Stimulated activated naive CD8-positive, alpha-beta T cell treated with anti-CD3 and anti-CD28 coated beads, Interleukin-15, amount 100 ng/mL, for 72 hours (primary cell): ENCODE results near the gene TBX21.
"Not testable (repeated sequence)": the region's sequence is repeated elsewhere in the genome, so short reads cannot be mapped to it uniquely, and the experiment has no call there.

Source experiments
- ATAC-seq: fragments of 150-1000 bp; cut with Tn5 transposase; 2 replicates; pipeline ENCODE4 v1.10.0; 2021; ENCODE audit warnings: mild to moderate bottlenecking, moderate library complexity
- DNase-seq, 2 donors: peaks; one replicate each; pipeline ENCODE4 v3.0.0; 2021 to 2022
- H3K27ac Mint-ChIP-seq, 2 donors: one replicate each; pipeline ENCODE4 v1.8.0; 2022; ENCODE audit warnings: mild to moderate bottlenecking in 2 of 2, mixed read lengths in 2 of 2, moderate library complexity in 2 of 2
- H3K27me3 Mint-ChIP-seq: one replicate; pipeline ENCODE4 v1.8.0; 2022; ENCODE audit warnings: mixed read lengths
- H3K4me1 Mint-ChIP-seq: one replicate; pipeline ENCODE4 v1.8.0; 2022; ENCODE audit warnings: mild to moderate bottlenecking, mixed read lengths
- H3K4me3 Mint-ChIP-seq, 2 donors: one replicate each; pipeline ENCODE4 v1.8.0; 2022; ENCODE audit warnings: mild to moderate bottlenecking in 2 of 2, mixed read lengths in 2 of 2, moderate library complexity in 1 of 2
- H3K9me3 Mint-ChIP-seq, 2 donors: one replicate each; pipeline ENCODE4 v1.8.0; 2022; ENCODE audit warnings: mixed read lengths in 2 of 2

Gene TBX21

DNA sequence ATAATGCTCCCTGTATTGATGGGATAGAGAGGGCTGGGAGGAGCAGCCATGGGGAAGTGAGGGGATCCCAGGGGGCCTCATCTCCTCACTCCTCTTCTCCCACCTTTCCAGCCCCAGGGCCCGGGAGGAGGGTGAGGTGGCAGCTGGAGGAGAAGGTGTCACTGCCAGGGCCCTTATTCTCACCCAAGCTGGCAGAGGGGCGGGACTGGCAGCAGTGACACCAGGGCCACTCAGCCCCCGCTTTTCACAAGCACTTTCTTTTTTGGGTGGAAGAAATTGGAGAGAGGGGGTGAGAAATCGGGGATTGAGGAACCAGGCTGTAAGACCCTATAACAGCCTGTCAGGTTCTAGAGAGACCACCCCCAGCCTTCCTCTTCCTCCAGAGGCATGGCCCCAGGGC is 2.4 kb upstream of the TBX21 start:
- Mint-ChIP-seq H3K4me1 (peaks cover 84% of the 10 kb centered on the region), H3K27ac (peak overlapping the region; percentile 81 to 85), H3K9me3 (no peaks in the 10 kb centered on the region), H3K4me3 (peak overlapping the region in 1 of 2 donors; percentile 98), H3K27me3 (no peaks in the 10 kb centered on the region)
- ATAC-seq, result no peak
- peak in 1 of 2 donors; percentile 0 for DNase-seq

DNA sequence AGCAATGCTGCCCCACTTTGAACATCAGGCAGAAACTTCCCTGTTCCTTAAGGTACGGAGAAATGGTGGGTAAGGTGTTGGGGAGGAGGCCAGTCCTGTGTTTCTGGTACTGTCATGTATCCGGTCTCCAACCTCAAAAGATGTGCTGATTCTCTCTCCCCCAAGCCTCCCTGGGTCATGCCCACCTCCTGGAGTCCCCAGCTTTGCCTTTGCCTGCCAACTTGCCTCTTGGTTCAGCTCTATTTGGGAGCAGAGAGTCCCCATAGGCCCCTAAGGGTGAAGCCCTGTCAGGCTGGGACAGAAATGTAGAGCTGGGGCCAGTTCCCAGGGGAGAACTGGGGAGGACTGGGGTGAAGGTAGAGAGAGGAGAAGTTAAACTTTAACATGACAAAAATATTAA is 1.6 kb upstream of the TBX21 start:
- DNase-seq, result peak in 1 of 2 donors; percentile 1
- no peaks in the 10 kb centered on the region for H3K9me3 Mint-ChIP-seq
- H3K4me3 Mint-ChIP-seq, result peak overlapping the region; percentile 25 to 98
- peaks cover 84% of the 10 kb centered on the region for H3K4me1 Mint-ChIP-seq
- H3K27ac Mint-ChIP-seq, result peak overlapping the region; percentile 81 to 85
- no peaks in the 10 kb centered on the region for H3K27me3 Mint-ChIP-seq
- ATAC-seq, result no peak

DNA sequence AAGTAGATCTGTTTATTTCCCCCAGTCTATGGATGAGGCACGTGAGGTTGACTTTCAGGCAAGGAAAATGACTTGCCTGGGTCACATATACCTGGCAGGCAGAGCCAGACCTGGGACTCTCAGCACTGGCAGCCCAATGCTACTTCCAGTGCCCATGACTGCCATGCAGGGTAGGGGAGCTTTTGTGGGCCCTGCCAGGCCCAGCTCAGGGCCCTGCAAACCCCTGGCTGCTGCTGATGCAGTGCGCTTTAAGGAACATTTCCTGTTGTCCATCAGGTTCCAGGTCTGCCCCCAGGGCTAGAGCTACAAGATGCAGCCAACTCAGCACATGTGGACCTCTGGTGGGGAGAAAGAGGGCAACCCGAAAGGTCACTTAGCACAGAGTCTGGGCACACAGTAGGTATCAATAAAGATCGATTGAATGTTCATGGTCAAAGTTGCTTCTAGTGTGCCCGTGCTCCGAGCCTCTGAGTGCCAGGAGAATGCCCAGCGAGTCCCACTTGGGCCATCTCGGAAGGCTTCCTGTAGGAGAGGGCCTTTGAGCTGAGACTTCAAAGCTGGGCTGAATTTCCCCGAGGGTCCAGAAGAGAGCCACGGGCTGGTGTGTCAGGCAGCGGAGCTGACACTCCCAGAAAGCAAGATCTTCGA is 513 bp upstream of the TBX21 start:
- H3K27me3 Mint-ChIP-seq, result no peaks in the 10 kb centered on the region
- peaks cover 84% of the 10 kb centered on the region for H3K4me1 Mint-ChIP-seq
- H3K4me3 Mint-ChIP-seq, result peak overlapping the region; percentile 84 to 98
- DNase-seq, result peak in 1 of 2 donors; percentile 23
- peak; percentile 10 for ATAC-seq
- H3K27ac Mint-ChIP-seq, result peak overlapping the region; percentile 87 to 95
- H3K9me3 Mint-ChIP-seq, result no peaks in the 10 kb centered on the region

DNA sequence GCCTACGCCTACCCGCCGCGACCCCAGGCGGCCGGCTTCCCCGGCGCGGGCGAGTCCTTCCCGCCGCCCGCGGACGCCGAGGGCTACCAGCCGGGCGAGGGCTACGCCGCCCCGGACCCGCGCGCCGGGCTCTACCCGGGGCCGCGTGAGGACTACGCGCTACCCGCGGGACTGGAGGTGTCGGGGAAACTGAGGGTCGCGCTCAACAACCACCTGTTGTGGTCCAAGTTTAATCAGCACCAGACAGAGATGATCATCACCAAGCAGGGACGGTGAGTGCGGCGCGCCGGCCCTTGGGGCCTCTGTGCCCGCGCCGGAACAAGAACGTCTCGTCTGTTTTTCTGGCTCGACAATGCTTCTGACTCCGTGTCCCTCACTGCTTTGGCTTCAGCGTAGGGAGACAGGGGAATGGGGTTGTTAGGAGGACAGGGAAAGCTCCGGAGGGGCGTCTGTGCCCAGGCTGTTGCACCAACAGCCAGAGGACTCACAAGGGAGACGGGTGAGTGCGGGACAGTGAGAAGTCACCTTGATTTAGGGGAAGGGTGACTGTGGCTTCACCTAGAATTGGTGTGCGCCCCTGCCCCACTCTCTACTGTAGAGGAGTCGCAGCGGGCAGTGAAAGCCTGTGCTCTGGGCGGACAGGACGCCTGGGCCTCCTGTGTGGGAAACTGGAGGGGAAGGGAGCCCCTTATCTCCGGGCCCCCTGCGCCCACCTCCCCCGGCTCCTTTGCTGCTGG is 806 bp downstream of the TBX21 start:
- peak; percentile 8 for ATAC-seq
- H3K27ac Mint-ChIP-seq, result peak overlapping the region; percentile 90 to 93
- peak in 1 of 2 donors; percentile 34 for DNase-seq
- peaks cover 74% of the 10 kb centered on the region for H3K4me1 Mint-ChIP-seq
- H3K4me3 Mint-ChIP-seq, result peak overlapping the region; percentile 97 to 98
- H3K27me3 Mint-ChIP-seq, result no peaks in the 10 kb centered on the region
- H3K9me3 Mint-ChIP-seq, result no peaks in the 10 kb centered on the region

DNA sequence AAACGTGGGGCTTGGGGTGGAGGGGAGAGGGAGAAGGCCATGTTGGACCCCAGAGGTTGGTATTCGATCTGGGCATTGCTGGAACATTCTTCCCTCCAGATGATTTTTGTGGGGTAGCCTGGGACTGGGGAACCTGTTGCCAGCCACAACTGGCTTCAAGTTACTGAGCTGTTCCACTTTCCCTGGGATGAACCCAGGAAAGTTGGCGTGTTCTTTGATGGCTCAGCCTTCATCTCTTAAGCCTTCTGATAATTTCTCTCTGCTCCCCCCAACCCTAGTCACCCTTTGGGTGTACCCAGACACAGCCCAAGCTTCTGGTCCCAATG is 2.1 kb downstream of the TBX21 start:
- Mint-ChIP-seq H3K9me3 (no peaks in the 10 kb centered on the region), H3K4me1 (peaks cover 68% of the 10 kb centered on the region)
- ATAC-seq, result no peak

DNA sequence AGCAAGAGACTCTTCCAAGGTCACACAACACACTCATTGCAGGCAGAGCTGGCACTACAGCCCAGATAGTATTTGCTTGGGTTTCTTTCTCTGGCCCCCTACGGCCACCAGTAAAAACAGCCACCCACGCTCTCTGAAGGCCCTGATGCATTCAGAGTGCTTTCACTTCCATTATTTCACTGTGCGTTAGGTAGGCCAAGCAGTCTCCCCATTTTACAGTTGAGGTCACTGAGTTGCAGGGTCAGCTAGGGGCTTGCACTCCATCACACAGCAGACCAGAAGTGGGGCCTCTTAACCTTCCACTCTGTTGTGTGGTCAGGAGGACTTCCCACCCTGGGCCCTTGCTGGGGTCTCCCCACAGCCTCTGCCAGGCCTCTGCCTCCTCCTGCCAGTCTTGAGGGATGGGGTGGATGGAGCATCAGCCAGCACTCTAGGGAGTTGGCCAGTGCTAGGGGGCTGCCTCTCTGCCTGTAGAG is 2.5 kb downstream of the TBX21 start:
- Mint-ChIP-seq H3K27ac (peak overlapping the region; percentile 78 to 90), H3K4me1 (peaks cover 67% of the 10 kb centered on the region), H3K27me3 (no peaks in the 10 kb centered on the region), H3K9me3 (no peaks in the 10 kb centered on the region), H3K4me3 (peak overlapping the region; percentile 97 to 98)
- DNase-seq, result peak in 1 of 2 donors; percentile 49
- ATAC-seq, result peak; percentile 36

More for the DNA sequence above, 2.1 kb downstream of the TBX21 start:
- no peak for DNase-seq
- H3K27me3 Mint-ChIP-seq, result no peaks in the 10 kb centered on the region
- H3K4me3 Mint-ChIP-seq, result peak overlapping the region; percentile 97 to 98
- H3K27ac Mint-ChIP-seq, result peak overlapping the region; percentile 78 to 90

DNA sequence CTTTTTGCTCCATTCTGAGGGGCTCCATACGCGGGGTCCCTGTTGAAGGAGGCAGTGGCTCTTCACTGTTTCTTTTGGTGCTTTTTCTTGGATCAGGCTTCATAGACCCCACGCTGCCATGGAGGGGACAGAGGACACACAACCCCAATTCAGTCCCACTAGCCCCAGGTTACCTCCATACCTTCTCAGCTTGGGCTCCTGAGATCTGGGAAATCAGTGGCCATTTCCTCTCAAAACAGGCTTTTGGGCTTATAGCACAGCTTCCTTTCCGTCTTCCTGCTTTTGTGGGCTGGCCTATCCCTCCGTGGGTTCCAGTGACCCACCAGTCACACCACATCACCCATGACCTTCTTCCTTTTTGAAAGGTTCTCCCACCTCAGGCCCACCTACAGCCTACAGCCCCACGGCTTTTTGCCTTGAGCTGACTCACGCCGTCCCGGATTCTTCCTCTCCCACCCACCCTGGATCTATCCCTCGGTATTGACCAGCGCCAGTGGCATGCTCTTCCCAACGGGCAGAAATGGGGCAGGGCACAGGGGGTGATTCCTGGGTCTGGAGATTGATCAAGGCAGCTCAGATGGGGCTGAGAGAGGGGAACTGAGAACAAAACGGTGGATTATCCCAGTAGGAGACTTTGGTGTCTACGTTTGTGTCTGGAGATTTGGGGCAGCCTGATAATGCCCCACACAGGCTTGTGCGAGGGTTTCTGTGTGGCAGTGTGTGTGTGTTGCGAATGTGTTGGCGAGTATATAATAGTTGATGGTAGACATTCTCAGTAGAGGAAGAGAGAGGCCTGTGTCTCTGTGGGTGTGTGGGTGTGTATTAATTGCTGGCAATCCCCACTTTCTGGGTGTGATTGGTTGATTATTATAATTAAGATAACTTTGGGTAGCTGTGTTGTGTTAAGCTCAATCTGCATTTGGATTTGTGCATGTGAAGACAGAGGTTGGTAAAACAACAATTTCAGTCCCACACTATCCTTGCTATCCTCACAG is 3.8 kb downstream of the TBX21 start:
- DNase-seq (no peak), ATAC-seq (no peak)
- H3K9me3 Mint-ChIP-seq, result no peaks in the 10 kb centered on the region
- H3K27me3 Mint-ChIP-seq, result no peaks in the 10 kb centered on the region
- peak overlapping the region; percentile 97 to 98 for H3K4me3 Mint-ChIP-seq
- peak overlapping the region; percentile 3 to 80 for H3K27ac Mint-ChIP-seq
- peaks cover 67% of the 10 kb centered on the region for H3K4me1 Mint-ChIP-seq

DNA sequence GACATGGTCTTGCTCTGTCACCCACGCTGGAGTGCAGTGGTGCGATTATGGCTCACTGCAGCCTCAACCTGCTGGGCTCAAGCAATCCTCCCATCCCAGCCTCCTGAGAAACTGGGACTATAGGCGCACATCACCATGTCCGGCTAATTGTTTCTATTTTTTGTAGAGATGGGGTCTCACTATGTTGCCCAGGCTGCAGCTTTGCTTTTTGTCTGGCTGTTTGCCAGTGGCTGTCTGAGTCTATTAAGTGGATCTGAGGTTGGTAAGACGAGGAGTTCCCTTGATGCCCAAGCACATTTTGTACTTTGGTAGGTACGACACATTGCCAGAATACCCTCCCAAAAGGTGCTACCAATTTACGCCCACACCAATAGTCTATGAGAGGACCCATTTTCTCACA is 5.1 kb downstream of the TBX21 start:
- DNase-seq (no peak), ATAC-seq (no peak)
- H3K4me3 Mint-ChIP-seq, result no peak overlapping the region
- H3K4me1 Mint-ChIP-seq, result peaks cover 69% of the 10 kb centered on the region
- H3K27me3 Mint-ChIP-seq, result no peaks in the 10 kb centered on the region
- H3K27ac Mint-ChIP-seq, result no peak overlapping the region
- H3K9me3 Mint-ChIP-seq, result no peaks in the 10 kb centered on the region

DNA sequence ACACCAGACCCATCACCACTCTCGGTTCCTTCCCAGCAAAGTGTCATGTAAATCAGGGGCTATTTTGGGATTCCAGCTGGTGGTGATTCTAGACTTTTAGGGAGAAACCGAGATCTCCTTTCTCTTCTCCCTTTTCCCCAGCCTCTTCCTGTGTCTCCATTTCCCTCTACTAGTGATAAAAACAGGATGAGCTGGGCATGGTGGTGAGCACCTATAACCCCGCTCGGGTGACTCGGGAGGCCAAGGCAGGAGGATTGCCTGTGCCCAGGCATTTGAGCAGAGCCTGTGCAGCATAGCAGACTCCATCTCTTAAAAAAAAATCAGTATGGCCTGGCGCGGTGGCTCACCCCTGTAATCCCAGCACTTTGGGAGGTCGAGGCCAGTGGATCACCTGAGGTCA is 6.1 kb downstream of the TBX21 start:
- H3K27ac Mint-ChIP-seq, result peak overlapping the region; percentile 22 to 55
- peaks cover 74% of the 10 kb centered on the region for H3K4me1 Mint-ChIP-seq
- no peaks in the 10 kb centered on the region for H3K9me3 Mint-ChIP-seq
- H3K27me3 Mint-ChIP-seq, result no peaks in the 10 kb centered on the region
- ATAC-seq, result no peak
- no peak for DNase-seq
- peak overlapping the region in 1 of 2 donors; percentile 29 for H3K4me3 Mint-ChIP-seq

DNA sequence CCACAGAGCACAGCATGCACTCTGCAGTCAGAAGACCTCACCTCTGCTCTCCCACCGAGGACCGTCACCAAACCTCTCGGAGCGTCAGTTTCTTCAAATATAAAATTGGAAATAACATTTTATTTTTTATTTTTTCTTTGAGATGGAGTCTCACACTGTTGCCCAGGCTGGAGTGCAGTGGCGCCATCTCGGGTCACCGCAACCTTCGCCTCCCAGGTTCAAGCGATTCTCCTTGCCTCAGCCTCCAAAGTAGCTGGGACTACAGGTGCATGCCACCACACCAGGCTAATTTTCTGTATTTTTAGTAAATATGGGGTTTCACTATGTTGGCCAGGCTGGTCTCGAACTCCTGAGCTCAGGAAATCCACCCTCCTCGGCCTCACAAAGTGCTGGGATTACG is 6.9 kb downstream of the TBX21 start:
- H3K4me1 Mint-ChIP-seq, result peaks cover 76% of the 10 kb centered on the region
- not testable (repeated sequence) for ATAC-seq, H3K9me3 Mint-ChIP-seq, DNase-seq, H3K27me3 Mint-ChIP-seq, H3K27ac Mint-ChIP-seq, H3K4me3 Mint-ChIP-seq

DNA sequence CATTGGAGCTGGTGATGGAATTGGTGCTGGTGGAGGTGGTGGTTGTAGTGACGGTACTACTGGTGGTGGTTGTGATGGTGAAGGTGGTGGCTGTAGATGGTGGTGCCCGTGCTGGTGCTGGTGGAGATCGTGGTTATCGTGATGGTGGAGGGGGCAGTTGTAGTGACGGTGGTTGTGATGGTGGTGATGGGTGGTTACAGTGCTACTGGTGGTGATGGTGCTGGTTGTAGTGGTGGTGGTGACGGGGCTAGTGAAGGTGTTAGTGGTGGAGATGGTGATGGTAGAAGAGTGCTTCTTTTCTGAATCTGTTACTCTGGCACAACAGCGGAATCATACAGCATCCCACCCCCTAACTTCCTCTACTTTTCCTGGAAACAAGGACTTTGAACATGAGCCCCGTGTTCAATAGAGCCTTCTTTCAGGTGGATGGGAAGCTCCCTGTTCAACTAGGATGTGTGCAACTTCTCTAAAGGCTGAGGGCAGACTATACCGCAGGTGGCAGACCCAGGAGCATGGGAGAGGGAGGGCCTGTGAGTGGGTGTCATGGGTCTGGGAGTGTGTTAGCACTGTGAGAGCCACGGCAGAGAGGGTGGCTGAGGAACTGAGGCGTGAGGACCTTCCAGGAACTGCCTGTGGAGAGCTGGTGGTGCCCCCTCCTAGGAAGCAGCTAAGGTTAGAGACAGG is 8.2 kb downstream of the TBX21 start:
- no peaks in the 10 kb centered on the region for H3K27me3 Mint-ChIP-seq
- H3K9me3 Mint-ChIP-seq, result no peaks in the 10 kb centered on the region
- ATAC-seq (peak; percentile 58), DNase-seq (peak in 1 of 2 donors; percentile 27)
- peaks cover 74% of the 10 kb centered on the region for H3K4me1 Mint-ChIP-seq
- H3K27ac Mint-ChIP-seq, result peak overlapping the region in 1 of 2 donors; percentile 87
- peak overlapping the region; percentile 49 to 56 for H3K4me3 Mint-ChIP-seq

DNA sequence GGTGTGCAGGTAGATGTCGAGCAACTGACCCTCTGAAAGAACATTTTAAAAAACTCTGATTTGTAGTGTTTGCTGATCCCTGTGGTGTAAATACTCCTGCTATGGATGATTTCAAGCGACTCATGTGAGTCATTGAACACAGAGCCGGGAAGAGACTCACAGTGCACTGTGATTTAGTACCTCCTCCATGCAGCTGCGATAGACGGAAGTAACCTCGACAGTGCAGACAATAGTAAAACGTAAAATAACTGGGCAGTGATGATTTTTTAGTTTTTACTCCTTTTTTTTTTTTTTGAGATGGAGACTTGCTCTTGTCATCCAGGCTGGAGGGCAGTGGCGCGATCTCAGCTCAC is 8.7 kb downstream of the TBX21 start:
- peak overlapping the region in 1 of 2 donors; percentile 10 for H3K27ac Mint-ChIP-seq
- ATAC-seq (no peak), DNase-seq (no peak)
- peak overlapping the region in 1 of 2 donors; percentile 56 for H3K4me3 Mint-ChIP-seq
- peaks cover 69% of the 10 kb centered on the region for H3K4me1 Mint-ChIP-seq
- no peaks in the 10 kb centered on the region for H3K9me3 Mint-ChIP-seq
- H3K27me3 Mint-ChIP-seq, result no peaks in the 10 kb centered on the region

DNA sequence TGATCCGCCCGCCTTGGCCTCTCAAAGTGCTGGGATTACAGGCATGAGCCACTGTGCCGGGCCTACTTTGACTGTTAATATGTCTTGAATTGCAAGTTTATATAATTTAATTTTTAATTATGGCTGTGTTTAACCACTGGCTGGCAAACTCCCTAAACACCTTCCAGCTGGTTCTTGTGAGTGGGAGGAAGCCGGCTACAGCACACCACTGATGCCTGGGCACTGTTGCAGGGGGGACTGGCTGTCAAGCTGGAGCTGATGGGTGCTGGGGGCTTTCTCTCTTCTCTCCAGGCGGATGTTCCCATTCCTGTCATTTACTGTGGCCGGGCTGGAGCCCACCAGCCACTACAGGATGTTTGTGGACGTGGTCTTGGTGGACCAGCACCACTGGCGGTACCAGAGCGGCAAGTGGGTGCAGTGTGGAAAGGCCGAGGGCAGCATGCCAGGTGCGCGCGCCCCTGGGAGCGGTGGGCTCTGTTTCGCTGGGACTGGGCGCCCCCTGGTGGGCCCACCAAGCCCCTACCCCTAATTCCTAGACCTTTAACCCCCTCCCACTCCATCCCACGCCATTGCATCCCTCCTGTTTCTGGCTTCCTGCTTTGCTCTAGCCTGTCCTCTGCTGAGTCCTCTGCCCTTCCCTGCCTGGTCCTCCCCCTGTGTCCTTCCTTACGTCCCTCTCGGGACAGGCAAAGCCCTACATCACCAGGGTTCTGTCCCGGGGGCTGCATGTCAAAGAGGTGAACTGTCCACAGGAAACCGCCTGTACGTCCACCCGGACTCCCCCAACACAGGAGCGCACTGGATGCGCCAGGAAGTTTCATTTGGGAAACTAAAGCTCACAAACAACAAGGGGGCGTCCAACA is 9.5 kb downstream of the TBX21 start:
- H3K27me3 Mint-ChIP-seq, result no peaks in the 10 kb centered on the region
- no peaks in the 10 kb centered on the region for H3K9me3 Mint-ChIP-seq
- peaks cover 61% of the 10 kb centered on the region for H3K4me1 Mint-ChIP-seq
- H3K27ac Mint-ChIP-seq, result peak overlapping the region in 1 of 2 donors; percentile 91
- peak in 1 of 2 donors; percentile 53 for DNase-seq
- ATAC-seq, result peak; percentile 80
- H3K4me3 Mint-ChIP-seq, result peak overlapping the region; percentile 22 to 66
